Ovary (tissue), 9 donors: Measurements from ENCODE around the gene BAIAP2L2. TPM values are rescaled to one million over a fixed set of nuclear protein-coding genes. Genes with fewer than 3 reads are reported as not detected.
A peak's percentile ranks its signal among the peaks of the same experiment; 100 is the strongest.

Experiments
- DNase-seq, 5 donors: peaks; one replicate each; pipeline ENCODE4 v3.0.0-alpha.2; 2019 to 2020
- H3K27ac ChIP-seq, 2 donors: fragments of 200-600 bp; one replicate each; pipeline versions ENCODE4 v1.5.1 to v1.8.0; 2019 to 2022
- H3K27me3 ChIP-seq: fragments of 200-600 bp; one replicate; pipeline ENCODE4 v1.8.0; 2022
- H3K36me3 ChIP-seq: fragments of 200-600 bp; sonication (generic); one replicate; pipeline ENCODE4 v1.5.1; 2019
- H3K4me1 ChIP-seq: one replicate; pipeline ENCODE4 v1.8.1; 2013; ENCODE audit warnings: mild to moderate bottlenecking, moderate library complexity; ENCODE audit not compliant: insufficient read depth
- H3K4me3 ChIP-seq: fragments of 200-600 bp; sonication (generic); one replicate; pipeline ENCODE4 v1.5.1; 2017
- H3K9me3 ChIP-seq, 2 donors: fragments of 200-600 bp in 1 of 2; sonication (generic) in 1 of 2; one replicate each; pipeline versions ENCODE4 v1.5.1 to v1.8.1; 2013 to 2019; ENCODE audit warnings: mild to moderate bottlenecking in 1 of 2, moderate library complexity in 1 of 2
- CTCF ChIP-seq, 3 donors: fragments of 450-650 bp in 2 of 3; fragments of 200-600 bp in 1 of 3; IDR thresholded peaks; one replicate each; pipeline versions ENCODE4 v1.5.1 to v1.8.0; 2016 to 2022; ENCODE audit warnings: antibody characterized with exemption in 3 of 3, mild to moderate bottlenecking in 1 of 3
- EP300 ChIP-seq: sonication (generic); formaldehyde crosslinking; IDR thresholded peaks from one replicate; pipeline ENCODE4 v1.6.1; 2017; ENCODE audit warnings: antibody characterized with exemption
- POLR2A ChIP-seq: fragments of 450-650 bp; IDR thresholded peaks from one replicate; pipeline ENCODE4 v1.6.1; 2017; ENCODE audit warnings: antibody characterized with exemption, mild to moderate bottlenecking, moderate library complexity
- WGBS, 3 donors: extraction: QIAGEN DNeasy Blood & Tissue Kit in 1 of 3; methylation state at CpG; one replicate each; pipeline versions ENCODE4 v1.1.5 to v1.1.7; 2013 to 2017; 5-methylcytosine and 5-hydroxymethylcytosine counted together
- intact Hi-C, 4 donors: fragments of 100-400 bp; cut with DNase I; formaldehyde crosslinking; loops; one replicate each; pipeline versions ENCODE4 v1.11.0 to v1.15.1; 2022 to 2023
- polyA plus RNA-seq, 2 donors: library from polyadenylated mRNA; stranded (reverse); fragments of 200-250 nt in 1 of 2; fragments of 350-450 nt in 1 of 2; fragmentation: Illumina TruSeq in 1 of 2; extraction: RNeasy Lipid Tissue Mini Kit (QIAGEN cat#74804) in 1 of 2; gene quantifications; one replicate each; pipeline ENCODE4 v1.2.3, GENCODE V29; 2013 to 2014
- total RNA-seq, 7 donors: library from RNA; depleted of rRNA in 2 of 7; stranded (reverse); fragments of >200 nt in 2 of 7; fragmentation: NEBNext Ultra II Directional in 3 of 7; extraction: Animal tissue kit (Norgen Biotek cat#: 25700) in 3 of 7; gene quantifications; one replicate each; pipeline versions ENCODE4 v1.1.0 to v1.2.4, GENCODE V29; 2016 to 2023
- donor health status: DM: no; HTN: no; CAD: no; lungs with moderate emphysema.
- donor health status: DM: no; HTN: no; CAD: no.
- donor health status: Bipolar disorder and iron deficiency.
- donor health status: DM: yes; HTN: yes; CAD: no.
- donor health status: DM: no; HTN: no; CAD: no.
- donor health status: DM: yes; HTN: yes; CAD: no.

Gene BAIAP2L2
- total and polyA plus RNA-seq, 9 donors, result 0.40 to 3.1 (median 1.2) TPM; not detected in 1

- Histone ChIP-seq H3K9me3 (no peaks in the 10 kb centered on the region), H3K36me3 (no peaks in the 10 kb centered on the region), H3K4me3 (no peak overlapping the region), H3K4me1 (peaks cover 2% of the 10 kb centered on the region), H3K27me3 (no peaks in the 10 kb centered on the region), H3K27ac (no peak overlapping the region)
- no peak for DNase-seq
- TF ChIP-seq POLR2A (no peak), CTCF (IDR thresholded peaks at IDR 0.05) (no peak), EP300 (no peak)
- intact Hi-C loops, result loop anchor here in 1 of 4 donors (10.0 kb wide), 1 partner anchor 169 kb away; no protein-coding TSS in a partner anchor
- 86 to 92% (median 87%) methylated on average over 13 of the region's 13 CpGs for WGBS, 3 donors
Observed at GRCh38 chr22:38075961-38076360, 34.5 kb downstream of the BAIAP2L2 start.

GRCh38 chr22:38075105-38075825, 35.2 kb downstream of the BAIAP2L2 start:
- WGBS, 3 donors, result 83 to 90% (median 86%) methylated on average over 32 of the region's 32 CpGs
- intact Hi-C loops, result loop anchor here in 1 of 4 donors (10.0 kb wide), 1 partner anchor 170 kb away; no protein-coding TSS in a partner anchor
- Histone ChIP-seq H3K27ac (no peak overlapping the region), H3K36me3 (no peaks in the 10 kb centered on the region), H3K9me3 (no peaks in the 10 kb centered on the region), H3K4me3 (no peak overlapping the region), H3K4me1 (no peaks in the 10 kb centered on the region), H3K27me3 (no peaks in the 10 kb centered on the region)
- TF ChIP-seq EP300 (no peak), POLR2A (no peak), CTCF (IDR thresholded peaks at IDR 0.05) (no peak)
- peak in 1 of 5 donors; percentile 21 for DNase-seq

GRCh38 chr22:38074181-38075104, 36.0 kb downstream of the BAIAP2L2 start:
- DNase-seq, result no peak
- no peak for TF ChIP-seq POLR2A
- intact Hi-C loops, result loop anchor here in 1 of 4 donors (10.0 kb wide), 1 partner anchor 170 kb away; no protein-coding TSS in a partner anchor
- no peaks in the 10 kb centered on the region for H3K36me3 ChIP-seq
- no peak overlapping the region for H3K4me3 ChIP-seq
- H3K27me3 ChIP-seq, result no peaks in the 10 kb centered on the region
- no peak overlapping the region for H3K27ac ChIP-seq
- no peaks in the 10 kb centered on the region for H3K9me3 ChIP-seq
- H3K4me1 ChIP-seq, result no peaks in the 10 kb centered on the region
- WGBS, 3 donors, result 81 to 85% (median 84%) methylated on average over 46 to 47 of the region's 47 CpGs

GRCh38 chr22:38073150-38074130, 37.0 kb downstream of the BAIAP2L2 start:
- Histone ChIP-seq H3K4me3 (no peak overlapping the region), H3K36me3 (peaks cover 2% of the 10 kb centered on the region), H3K27ac (no peak overlapping the region), H3K9me3 (no peaks in the 10 kb centered on the region), H3K4me1 (no peaks in the 10 kb centered on the region), H3K27me3 (no peaks in the 10 kb centered on the region)
- intact Hi-C loops, result loop anchor here in 1 of 4 donors (10.0 kb wide), 1 partner anchor 171 kb away; no protein-coding TSS in a partner anchor
- TF ChIP-seq CTCF (IDR thresholded peaks at IDR 0.05) (no peak), POLR2A (no peak), EP300 (no peak)
- WGBS, 3 donors, result 91 to 96% (median 93%) methylated on average over 28 of the region's 28 CpGs
- DNase-seq, result no peak
